Liver (tissue), 3 donors: ENCODE results near the gene LGALS9.

Source experiments
- CTCF ChIP-seq: fragments of 150-350 bp; IDR thresholded peaks from 2 replicates; pipeline ENCODE4 v1.5.1; 2017; ENCODE audit warnings: improper control_type of control experiment, low read depth, low read length; ENCODE audit not compliant: missing input control
- EGR1 ChIP-seq, 2 donors: IDR thresholded peaks; 2 replicates each; pipeline ENCODE4 v1.6.1; 2016 to 2018; ENCODE audit warnings: antibody characterized with exemption in 2 of 2, low read depth in 2 of 2
- GABPA ChIP-seq, 2 donors: IDR thresholded peaks in 1 of 2; conservative IDR thresholded peaks in 1 of 2; 2 replicates each; pipeline ENCODE4 v1.6.1; 2016; ENCODE audit warnings: antibody characterized with exemption in 2 of 2, mild to moderate bottlenecking in 1 of 2, moderate library complexity in 1 of 2
- HNF4A ChIP-seq, 2 donors: conservative IDR thresholded peaks; 2 replicates each; pipeline ENCODE4 v1.6.1; 2016; ENCODE audit warnings: antibody characterized with exemption in 2 of 2, mild to moderate bottlenecking in 2 of 2
- JUND ChIP-seq, 2 donors: IDR thresholded peaks; 2 replicates each; pipeline ENCODE4 v1.6.1; 2016; ENCODE audit warnings: antibody characterized with exemption in 2 of 2
- NR2F2 ChIP-seq: IDR thresholded peaks from 2 replicates; pipeline ENCODE4 v1.6.1; 2016; ENCODE audit warnings: antibody characterized with exemption
- RAD21 ChIP-seq, 2 donors: IDR thresholded peaks; 2 replicates each; pipeline ENCODE4 v1.6.1; 2016; ENCODE audit warnings: antibody characterized with exemption in 2 of 2, mild to moderate bottlenecking in 2 of 2
- RXRA ChIP-seq, 2 donors: IDR thresholded peaks; 2 replicates each; pipeline ENCODE4 v1.6.1; 2017 to 2018; ENCODE audit warnings: antibody characterized with exemption in 2 of 2, mild to moderate bottlenecking in 1 of 2
- TAF1 ChIP-seq: conservative IDR thresholded peaks from 2 replicates; pipeline ENCODE4 v1.6.1; 2016; ENCODE audit warnings: antibody characterized with exemption, mild to moderate bottlenecking
- YY1 ChIP-seq: IDR thresholded peaks from 2 replicates; pipeline ENCODE4 v1.6.1; 2016; ENCODE audit warnings: antibody characterized with exemption, mild to moderate bottlenecking
- ZBTB33 ChIP-seq: IDR thresholded peaks from 2 replicates; pipeline ENCODE4 v1.6.1; 2016; ENCODE audit warnings: antibody characterized with exemption
- TF ChIP-seq, protein P1 (sequence below): IDR thresholded peaks from 2 replicates; pipeline ENCODE4 v1.6.1; 2016; ENCODE audit warnings: antibody characterized with exemption, mild to moderate bottlenecking
- donor health status: healthy.
- donor health status: healthy.

DNA sequence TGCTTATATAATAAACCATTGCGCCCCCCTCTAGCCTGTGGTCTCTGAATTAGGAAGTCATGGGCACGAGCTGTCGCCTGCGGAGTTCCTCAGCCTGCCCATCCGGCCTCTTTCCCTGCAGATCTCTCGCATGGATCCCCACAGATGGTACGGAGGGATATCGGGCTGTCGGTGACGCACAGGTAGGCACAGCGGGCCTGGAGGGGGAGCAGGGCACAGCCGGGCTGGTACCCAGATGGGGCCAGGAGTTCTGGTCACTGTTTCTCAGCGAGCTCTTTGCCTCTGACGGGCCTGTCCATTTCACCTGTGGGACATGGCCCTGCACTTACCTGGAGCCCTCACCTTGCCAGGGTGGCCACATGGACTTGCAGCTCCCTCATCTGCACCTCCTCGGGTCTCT, 42.6 kb upstream of the LGALS9 start:
- TF ChIP-seq JUND (IDR thresholded peaks at IDR 0.05) (no peak), YY1 (no peak), CTCF (no peak), GABPA (IDR thresholded peaks at IDR 0.05 in 1 of 2, conservative IDR thresholded peaks at IDR 0.05 in 1 of 2) (no peak), ZBTB33 (no peak), HNF4A (conservative IDR thresholded peaks at IDR 0.05) (no peak), NR2F2 (no peak), TAF1 (no peak), RXRA (IDR thresholded peaks at IDR 0.05) (no peak), RAD21 (IDR thresholded peaks at IDR 0.05) (no peak), EGR1 (IDR thresholded peaks at IDR 0.05; ENCODE audit: low read depth in 2 of 2) (no peak)
- TF ChIP-seq, protein P1, sequence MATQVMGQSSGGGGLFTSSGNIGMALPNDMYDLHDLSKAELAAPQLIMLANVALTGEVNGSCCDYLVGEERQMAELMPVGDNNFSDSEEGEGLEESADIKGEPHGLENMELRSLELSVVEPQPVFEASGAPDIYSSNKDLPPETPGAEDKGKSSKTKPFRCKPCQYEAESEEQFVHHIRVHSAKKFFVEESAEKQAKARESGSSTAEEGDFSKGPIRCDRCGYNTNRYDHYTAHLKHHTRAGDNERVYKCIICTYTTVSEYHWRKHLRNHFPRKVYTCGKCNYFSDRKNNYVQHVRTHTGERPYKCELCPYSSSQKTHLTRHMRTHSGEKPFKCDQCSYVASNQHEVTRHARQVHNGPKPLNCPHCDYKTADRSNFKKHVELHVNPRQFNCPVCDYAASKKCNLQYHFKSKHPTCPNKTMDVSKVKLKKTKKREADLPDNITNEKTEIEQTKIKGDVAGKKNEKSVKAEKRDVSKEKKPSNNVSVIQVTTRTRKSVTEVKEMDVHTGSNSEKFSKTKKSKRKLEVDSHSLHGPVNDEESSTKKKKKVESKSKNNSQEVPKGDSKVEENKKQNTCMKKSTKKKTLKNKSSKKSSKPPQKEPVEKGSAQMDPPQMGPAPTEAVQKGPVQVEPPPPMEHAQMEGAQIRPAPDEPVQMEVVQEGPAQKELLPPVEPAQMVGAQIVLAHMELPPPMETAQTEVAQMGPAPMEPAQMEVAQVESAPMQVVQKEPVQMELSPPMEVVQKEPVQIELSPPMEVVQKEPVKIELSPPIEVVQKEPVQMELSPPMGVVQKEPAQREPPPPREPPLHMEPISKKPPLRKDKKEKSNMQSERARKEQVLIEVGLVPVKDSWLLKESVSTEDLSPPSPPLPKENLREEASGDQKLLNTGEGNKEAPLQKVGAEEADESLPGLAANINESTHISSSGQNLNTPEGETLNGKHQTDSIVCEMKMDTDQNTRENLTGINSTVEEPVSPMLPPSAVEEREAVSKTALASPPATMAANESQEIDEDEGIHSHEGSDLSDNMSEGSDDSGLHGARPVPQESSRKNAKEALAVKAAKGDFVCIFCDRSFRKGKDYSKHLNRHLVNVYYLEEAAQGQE = no peak
